Measurements from ENCODE around the gene HSD3B7.

Gene HSD3B7

GRCh38 chr16:30950516-30951065 lies 34.4 kb upstream of the HSD3B7 start:
- DNase-seq (ENCODE audit: low read depth in 2 of 2), result no peak
- H3K4me3 ChIP-seq (replicated peaks in 1 of 2; ENCODE audit: low read depth in 2 of 2, low read length in 2 of 2), result peak overlapping the region; percentile 83 to 86
- TF ChIP-seq CTCF (IDR thresholded peaks at IDR 0.05; ENCODE audit: low read depth, low read length), result no peak

- H3K4me3 ChIP-seq (replicated peaks in 1 of 2; ENCODE audit: low read depth in 2 of 2, low read length in 2 of 2), result no peak overlapping the region
These were observed 33.8 kb upstream of the HSD3B7 start for GRCh38 chr16:30951193-30951592.

GRCh38 chr16:30951750-30952149 lies 33.3 kb upstream of the HSD3B7 start:
- no peak overlapping the region for H3K4me3 ChIP-seq (replicated peaks in 1 of 2; ENCODE audit: low read depth in 2 of 2, low read length in 2 of 2)
- DNase-seq (ENCODE audit: low read depth in 2 of 2), result peak; percentile 77 to 95
- no peak for TF ChIP-seq CTCF (IDR thresholded peaks at IDR 0.05; ENCODE audit: low read depth, low read length)

More at GRCh38 chr16:30951193-30951592, 33.8 kb upstream of the HSD3B7 start:
- no peak for DNase-seq (ENCODE audit: low read depth in 2 of 2)
- TF ChIP-seq CTCF (IDR thresholded peaks at IDR 0.05; ENCODE audit: low read depth, low read length), result no peak

GRCh38 chr16:30953111-30953510 lies 31.9 kb upstream of the HSD3B7 start:
- no peak for DNase-seq (ENCODE audit: low read depth in 2 of 2)
- H3K4me3 ChIP-seq (replicated peaks in 1 of 2; ENCODE audit: low read depth in 2 of 2, low read length in 2 of 2), result no peak overlapping the region
- TF ChIP-seq CTCF (IDR thresholded peaks at IDR 0.05; ENCODE audit: low read depth, low read length), result no peak

- DNase-seq (ENCODE audit: low read depth in 2 of 2), result peak; percentile 79 to 82
- TF ChIP-seq CTCF (IDR thresholded peaks at IDR 0.05; ENCODE audit: low read depth, low read length), result peak; percentile 84
- H3K4me3 ChIP-seq (replicated peaks in 1 of 2; ENCODE audit: low read depth in 2 of 2, low read length in 2 of 2), result no peak overlapping the region
These were observed 31.4 kb upstream of the HSD3B7 start for GRCh38 chr16:30953511-30954124.

- no peak for DNase-seq (ENCODE audit: low read depth in 2 of 2)
- H3K4me3 ChIP-seq (replicated peaks in 1 of 2; ENCODE audit: low read depth in 2 of 2, low read length in 2 of 2), result no peak overlapping the region
- TF ChIP-seq CTCF (IDR thresholded peaks at IDR 0.05; ENCODE audit: low read depth, low read length), result no peak
These were observed 30.0 kb upstream of the HSD3B7 start for GRCh38 chr16:30954993-30955392.

All from cardiac fibroblast (primary cell).